B cell (primary cell): ENCODE data around the gene PRKACB. TPM values are rescaled to one million over a fixed set of nuclear protein-coding genes. Genes with fewer than 3 reads are reported as not detected.

Experiments used
- ATAC-seq: fragments of 200-7000 bp; cut with Tn5 transposase; one replicate; pipeline ENCODE4 v1.10.0; 2021; ENCODE audit warnings: low read depth, mild to moderate bottlenecking, moderate number of reproducible peaks, moderate library complexity
- CTCF ChIA-PET: fragments of 350-600 bp; sonication (Branson Sonifier 250); formaldehyde crosslinking; loops from one replicate; lab custom pipeline; 2021; ENCODE audit warnings: antibody characterized with exemption, inconsistent platforms; lab: Charles Lee
- POLR2A ChIA-PET: fragments of 350-600 bp; sonication (Branson Sonifier 250); formaldehyde crosslinking; loops from one replicate; lab custom pipeline; 2021; ENCODE audit warnings: antibody characterized with exemption; lab: Charles Lee
- DNase-seq: peaks from one replicate; pipeline ENCODE4 v3.0.0; 2013
- H2AFZ ChIP-seq: 2 replicates; pipeline ENCODE4 v1.6.1; 2012; ENCODE audit warnings: mild to moderate bottlenecking, low read depth, low read length; ENCODE audit not compliant: insufficient read depth, poor library complexity, severe bottlenecking
- H3K27ac ChIP-seq, 2 donors: 1 replicate in 1 of 2; 2 replicates in 1 of 2; pipeline ENCODE4 v1.5.1; 2012 to 2013; ENCODE audit warnings: low read length in 2 of 2, mild to moderate bottlenecking in 2 of 2, moderate library complexity in 1 of 2
- H3K27me3 ChIP-seq, 4 experiments: fragments of 200-600 bp in 1 of 4; sonication (generic) in 1 of 4; replicated peaks in 1 of 4; 1 replicate in 2 of 4; 2 replicates in 2 of 4; pipeline versions ENCODE4 v1.6.1 to v1.7.0; 2013 to 2016; ENCODE audit warnings: low read length in 3 of 4, mild to moderate bottlenecking in 2 of 4, mixed read lengths in 1 of 4, moderate library complexity in 1 of 4; ENCODE audit not compliant: insufficient read depth in 4 of 4, control insufficient read depth in 3 of 4; ENCODE audit errors: control extremely low read depth in 1 of 4
- H3K36me3 ChIP-seq, 2 experiments: replicated peaks in 1 of 2; 1 replicate in 1 of 2; 2 replicates in 1 of 2; pipeline versions ENCODE4 v1.6.1 to v1.7.1; 2013; ENCODE audit warnings: low read length in 1 of 2; ENCODE audit not compliant: insufficient read depth in 2 of 2, control insufficient read depth in 1 of 2; ENCODE audit errors: control extremely low read depth in 1 of 2, extremely low read depth in 1 of 2
- H3K4me1 ChIP-seq, 2 donors: fragments of 200-600 bp in 1 of 2; sonication (generic) in 1 of 2; 1 replicate in 1 of 2; 2 replicates in 1 of 2; pipeline versions ENCODE4 v1.5.1 to v1.6.1; 2013 to 2017; ENCODE audit warnings: low read length in 2 of 2; ENCODE audit not compliant: control insufficient read depth in 2 of 2, insufficient read depth in 2 of 2
- H3K4me2 ChIP-seq: replicated peaks from 2 replicates; pipeline ENCODE3; 2012; ENCODE audit warnings: mild to moderate bottlenecking, low read depth, low read length; ENCODE audit not compliant: poor library complexity, severe bottlenecking
- H3K4me3 ChIP-seq, 5 experiments: fragments of 200-600 bp in 1 of 5; sonication (generic) in 1 of 5; 1 replicate in 3 of 5; 2 replicates in 2 of 5; pipeline versions ENCODE4 v1.5.1 to v1.7.0; 2011 to 2016; ENCODE audit warnings: low read length in 4 of 5, mild to moderate bottlenecking in 4 of 5, low read depth in 2 of 5, control low read depth in 1 of 5, moderate library complexity in 1 of 5; ENCODE audit not compliant: insufficient read depth in 1 of 5; ENCODE audit errors: control extremely low read depth in 1 of 5, extremely low read depth in 1 of 5
- H3K79me2 ChIP-seq: fragments of 200-600 bp; sonication (generic); one replicate; pipeline ENCODE4 v1.6.0; 2016; ENCODE audit warnings: low read length; ENCODE audit not compliant: control insufficient read depth, insufficient read depth
- H3K9ac ChIP-seq: fragments of 200-600 bp; sonication (generic); 2 replicates; pipeline ENCODE4 v1.6.1; 2017; ENCODE audit warnings: mild to moderate bottlenecking, low read length, moderate library complexity
- H3K9me3 ChIP-seq, 3 donors: one replicate each; pipeline versions ENCODE4 v1.6.1 to v1.7.1; 2013; ENCODE audit warnings: low read length in 2 of 3; ENCODE audit not compliant: control insufficient read depth in 2 of 3, insufficient read depth in 1 of 3; ENCODE audit errors: control extremely low read depth in 1 of 3
- H4K20me1 ChIP-seq: 2 replicates; pipeline ENCODE4 v1.6.0; 2012; ENCODE audit warnings: mild to moderate bottlenecking, low read length; ENCODE audit not compliant: insufficient read depth, control insufficient read depth, poor library complexity, severe bottlenecking
- H3K27ac Mint-ChIP-seq: one replicate; pipeline ENCODE4 v1.8.0; 2021; ENCODE audit warnings: mixed read lengths
- H3K27me3 Mint-ChIP-seq: one replicate; pipeline ENCODE4 v1.8.0; 2021; ENCODE audit warnings: mixed read lengths
- H3K4me1 Mint-ChIP-seq: one replicate; pipeline ENCODE4 v1.8.0; 2021; ENCODE audit warnings: mixed read lengths
- H3K4me3 Mint-ChIP-seq: one replicate; pipeline ENCODE4 v1.8.0; 2021; ENCODE audit warnings: mixed read lengths
- H3K9me3 Mint-ChIP-seq: one replicate; pipeline ENCODE4 v1.8.0; 2022; ENCODE audit warnings: mixed read lengths; ENCODE audit not compliant: insufficient read depth
- CTCF ChIP-seq: fragments of 200-600 bp; IDR thresholded peaks from one replicate; pipeline ENCODE4 v1.8.0; 2022; ENCODE audit warnings: antibody characterized with exemption, mild to moderate bottlenecking
- EZH2 ChIP-seq: IDR thresholded peaks from 2 replicates; pipeline ENCODE4 v1.6.1; 2012; ENCODE audit warnings: borderline replicate concordance, low read depth, mild to moderate bottlenecking, moderate library complexity, low read length; ENCODE audit not compliant: insufficient read depth, poor library complexity, severe bottlenecking
- WGBS: methylation state at CpG from one replicate; pipeline ENCODE4 v1.1.5; 2013; ENCODE audit warnings: missing lambda C conversion rate; ENCODE audit not compliant: insufficient coverage; 5-methylcytosine and 5-hydroxymethylcytosine counted together
- intact Hi-C: fragments of 100-400 bp; cut with micrococcal nuclease; formaldehyde crosslinking; loops from one replicate; pipeline ENCODE4 v1.10.0; 2022
- polyA plus RNA-seq: library from polyadenylated mRNA; depleted of rRNA; stranded (reverse); fragments of >200 nt; gene quantifications from 2 replicates; pipeline ENCODE4 v1.2.3, GENCODE V29; 2012
- total RNA-seq, 2 donors: library from RNA; stranded (reverse); fragments of 120-200 nt in 1 of 2; gene quantifications; 1 replicate in 1 of 2; 2 replicates in 1 of 2; pipeline versions ENCODE4 v1.2.3 to v1.2.4, GENCODE V29; 2013 to 2022

The PRKACB gene
- total and polyA plus RNA-seq, 2 donors (not counting 1 experiment from before 2014, with no cell fraction given), result 14.9 to 53.9 TPM

GRCh38 chr1:84253891-84254290 lies 109.8 kb downstream of the PRKACB start:
- H3K9me3 ChIP-seq, result peaks cover 0 to 6% (median 2%) of the 10 kb centered on the region in 3 donors
- no peak overlapping the region for H3K4me3 Mint-ChIP-seq
- WGBS, result 90% methylated on average over 4 of the region's 4 CpGs
- TF ChIP-seq CTCF (no peak), EZH2 (no peak)
- peaks cover 10% of the 10 kb centered on the region for H3K9me3 Mint-ChIP-seq
- no peak overlapping the region for H3K4me3 ChIP-seq
- no peaks in the 10 kb centered on the region for H3K4me1 Mint-ChIP-seq
- no peak for DNase-seq
- CTCF ChIA-PET, result no interaction called here
- H3K79me2 ChIP-seq, result no peaks in the 10 kb centered on the region
- H3K27me3 Mint-ChIP-seq, result no peaks in the 10 kb centered on the region
- H3K4me1 ChIP-seq, result no peaks in the 10 kb centered on the region
- no peaks in the 10 kb centered on the region for H3K36me3 ChIP-seq
- no peak overlapping the region for H3K27ac Mint-ChIP-seq
- no peak for ATAC-seq
- H3K9ac ChIP-seq, result no peak overlapping the region
- H4K20me1 ChIP-seq, result no peaks in the 10 kb centered on the region
- intact Hi-C loops, result no loop called here
- no peak overlapping the region for H3K27ac ChIP-seq
- POLR2A ChIA-PET, result no interaction called here
- no peak overlapping the region for H2AFZ ChIP-seq
- no peaks in the 10 kb centered on the region for H3K27me3 ChIP-seq
- no peak overlapping the region for H3K4me2 ChIP-seq

- H3K9me3 ChIP-seq, result peaks cover 0 to 6% (median 2%) of the 10 kb centered on the region in 3 donors
- WGBS, result 88% methylated on average over 1 of the region's 2 CpGs
- H3K4me1 Mint-ChIP-seq, result no peaks in the 10 kb centered on the region
- H3K4me2 ChIP-seq, result no peak overlapping the region
- H3K9ac ChIP-seq, result no peak overlapping the region
- TF ChIP-seq CTCF (no peak), EZH2 (no peak)
- no peaks in the 10 kb centered on the region for H3K4me1 ChIP-seq
- intact Hi-C loops, result no loop called here
- H3K27me3 Mint-ChIP-seq, result no peaks in the 10 kb centered on the region
- no peak overlapping the region for H3K4me3 Mint-ChIP-seq
- H3K36me3 ChIP-seq, result no peaks in the 10 kb centered on the region
- H3K9me3 Mint-ChIP-seq, result peaks cover 10% of the 10 kb centered on the region
- H3K27me3 ChIP-seq, result no peaks in the 10 kb centered on the region
- H3K27ac Mint-ChIP-seq, result no peak overlapping the region
- no peak for DNase-seq
- no peak overlapping the region for H3K27ac ChIP-seq
- ChIA-PET POLR2A (no interaction called here), CTCF (no interaction called here)
- ATAC-seq, result no peak
- no peaks in the 10 kb centered on the region for H4K20me1 ChIP-seq
- H3K4me3 ChIP-seq, result no peak overlapping the region
- H2AFZ ChIP-seq, result no peak overlapping the region
- H3K79me2 ChIP-seq, result no peaks in the 10 kb centered on the region
Observed at GRCh38 chr1:84254703-84255238, 110.7 kb downstream of the PRKACB start.
